GM11168 (cell line): Measurements from ENCODE around the gene MAP4K4.

Experiments
- in situ Hi-C: fragments of 300-500 bp; cut with MboI; formaldehyde crosslinking; loops from one replicate; pipeline ENCODE4 v1.12.0; 2022; ENCODE audit warnings: low sequenced_read_pairs; ENCODE audit not compliant: unreplicated experiment

MAP4K4 gene

DNA sequence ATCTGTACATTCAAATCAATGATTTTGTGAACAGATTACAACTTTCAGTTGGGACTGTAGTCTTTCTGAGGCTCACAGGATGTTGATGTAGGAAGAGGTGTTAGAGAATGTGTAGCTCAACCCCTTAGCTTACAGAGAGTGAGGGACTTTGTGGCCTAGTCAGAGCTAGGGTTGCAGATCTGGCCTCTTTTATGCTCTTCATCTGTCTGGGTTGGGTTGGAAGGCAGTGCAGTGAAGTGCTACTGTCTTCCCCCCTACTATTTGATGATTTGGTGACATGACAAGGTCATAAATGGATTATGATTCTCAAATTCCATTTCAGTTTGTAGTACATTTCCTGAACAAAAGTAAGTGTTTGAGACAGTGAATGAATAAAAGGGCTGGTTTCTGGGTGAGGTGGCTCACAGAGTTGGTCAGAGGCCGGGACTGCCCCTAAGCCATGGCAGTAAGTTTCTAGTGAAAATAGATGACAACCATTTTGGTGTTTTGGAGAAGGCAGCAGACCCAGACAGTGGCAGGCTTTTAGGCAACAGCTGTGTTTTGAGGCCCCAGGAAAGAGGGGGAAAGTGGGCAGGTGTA lies 21.6 kb downstream of the MAP4K4 start:
- in situ Hi-C loops = no loop called here

DNA sequence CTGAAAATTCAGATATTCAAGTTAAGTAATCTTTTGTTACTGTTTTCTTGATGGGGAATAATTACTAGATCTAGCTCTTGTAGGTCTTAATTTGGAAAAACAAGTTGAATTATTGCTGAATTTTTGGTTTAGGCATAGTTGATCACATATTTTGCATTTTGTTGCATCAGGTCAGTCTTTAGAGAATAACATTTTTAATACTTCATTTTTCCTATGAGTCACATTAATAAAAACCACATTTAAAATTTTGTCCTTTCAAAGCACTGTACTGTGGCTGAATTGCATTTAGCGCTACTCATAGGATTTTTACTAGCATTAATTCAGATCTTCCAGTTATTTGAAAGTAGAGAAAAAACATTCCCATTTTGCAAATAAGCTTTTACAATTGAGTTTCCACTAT lies 23.2 kb downstream of the MAP4K4 start:
- in situ Hi-C loops = no loop called here

- in situ Hi-C loops = no loop called here
Observed at GRCh38 chr2:101722864-101723263, 25.4 kb downstream of the MAP4K4 start.

GRCh38 chr2:101723371-101724124 lies 26.0 kb downstream of the MAP4K4 start:
- in situ Hi-C loops = no loop called here

DNA sequence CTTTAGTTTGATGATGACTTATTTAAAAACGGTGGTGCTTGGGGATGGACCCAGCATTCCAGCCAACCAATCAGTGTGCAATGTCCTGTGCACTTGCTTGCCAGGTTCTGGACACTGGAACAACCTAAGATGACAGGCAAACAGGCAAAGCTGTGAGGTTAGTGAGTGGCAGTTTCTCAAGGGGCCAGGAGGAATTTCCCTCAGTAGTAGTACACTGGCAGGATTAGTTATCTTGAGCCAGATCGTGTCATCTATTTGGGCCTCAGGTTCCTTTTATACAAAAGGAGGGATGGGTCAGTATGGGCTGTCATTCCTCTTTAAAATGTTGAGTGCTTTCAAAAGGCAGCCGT lies 26.6 kb downstream of the MAP4K4 start:
- in situ Hi-C loops = no loop called here

GRCh38 chr2:101725038-101725437 lies 27.5 kb downstream of the MAP4K4 start:
- in situ Hi-C loops = no loop called here

- in situ Hi-C loops = no loop called here
Observed at GRCh38 chr2:101725515-101726192, 28.1 kb downstream of the MAP4K4 start.

GRCh38 chr2:101728865-101729264 lies 31.4 kb downstream of the MAP4K4 start:
- in situ Hi-C loops = no loop called here

DNA sequence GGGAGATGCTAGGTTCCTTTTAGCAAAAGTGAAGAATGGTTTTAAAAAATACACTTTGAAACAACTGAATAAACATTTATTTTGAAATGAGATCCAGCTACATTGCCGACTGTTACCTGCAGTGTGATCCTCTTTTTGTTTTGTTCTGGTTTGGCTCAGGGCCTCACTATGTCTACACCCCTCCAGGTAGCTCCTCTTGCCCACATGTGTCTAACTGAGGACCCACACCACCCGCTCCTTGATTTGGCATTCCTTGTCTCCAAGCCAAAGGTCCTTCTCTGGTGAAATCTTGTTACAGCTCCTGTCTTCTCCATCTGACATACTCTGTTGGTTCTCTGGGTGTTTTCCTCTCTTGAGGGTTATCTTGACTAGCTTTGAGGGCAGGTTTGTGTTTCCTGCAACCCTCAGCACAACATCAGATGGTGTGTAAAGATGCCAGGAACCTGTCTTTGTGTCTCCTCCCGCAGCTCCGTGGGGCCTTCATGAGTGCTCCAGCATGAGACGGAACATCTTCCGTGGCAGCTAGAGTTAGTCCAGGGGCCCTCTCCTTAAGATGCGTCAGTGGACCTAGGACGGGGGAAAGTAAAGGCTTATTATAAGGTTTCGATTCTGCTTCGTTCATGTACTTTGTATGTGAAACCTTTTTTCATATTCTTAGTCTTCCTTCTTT lies 32.1 kb downstream of the MAP4K4 start:
- in situ Hi-C loops = no loop called here

DNA sequence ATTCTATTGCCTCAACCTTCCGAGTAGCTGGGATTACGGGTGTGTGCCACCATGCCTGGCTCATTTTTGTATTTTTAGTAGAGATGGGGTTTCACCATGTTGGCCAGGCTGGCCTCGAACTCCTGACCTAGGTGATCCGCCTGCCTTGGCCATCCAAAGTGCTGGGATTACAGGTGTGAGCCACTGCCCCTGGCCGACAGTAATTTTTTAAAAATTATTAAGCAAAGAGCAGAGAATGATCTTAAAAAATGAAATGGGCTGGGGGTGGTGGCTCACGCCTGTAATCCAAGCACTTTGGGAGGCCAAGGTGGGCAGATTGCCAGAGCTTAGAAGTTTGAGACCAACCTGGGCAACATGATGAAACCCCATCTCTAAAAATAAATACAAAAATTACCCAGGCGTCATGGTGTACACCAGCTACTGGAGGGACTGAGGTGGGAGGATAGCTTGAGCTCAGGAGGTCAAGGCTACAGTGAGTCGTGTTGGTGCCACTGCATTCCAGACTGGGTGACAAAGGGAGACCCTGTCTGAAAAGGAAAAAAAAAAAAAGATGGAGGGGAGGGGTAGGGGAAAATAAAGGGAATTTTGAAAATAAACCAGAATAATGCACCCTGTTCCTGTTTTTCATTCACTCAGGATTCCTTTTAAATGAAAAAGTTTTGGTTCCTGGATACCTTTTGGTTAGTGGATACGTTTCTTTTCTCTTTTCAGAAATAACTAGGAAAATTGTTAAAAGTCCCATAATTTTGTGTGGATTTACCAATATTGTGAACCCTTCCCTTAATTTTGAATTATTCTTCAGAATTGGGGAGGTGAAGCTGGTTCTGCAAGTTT lies 33.9 kb downstream of the MAP4K4 start:
- in situ Hi-C loops = no loop called here

GRCh38 chr2:101732199-101732598 lies 34.7 kb downstream of the MAP4K4 start:
- in situ Hi-C loops = no loop called here

DNA sequence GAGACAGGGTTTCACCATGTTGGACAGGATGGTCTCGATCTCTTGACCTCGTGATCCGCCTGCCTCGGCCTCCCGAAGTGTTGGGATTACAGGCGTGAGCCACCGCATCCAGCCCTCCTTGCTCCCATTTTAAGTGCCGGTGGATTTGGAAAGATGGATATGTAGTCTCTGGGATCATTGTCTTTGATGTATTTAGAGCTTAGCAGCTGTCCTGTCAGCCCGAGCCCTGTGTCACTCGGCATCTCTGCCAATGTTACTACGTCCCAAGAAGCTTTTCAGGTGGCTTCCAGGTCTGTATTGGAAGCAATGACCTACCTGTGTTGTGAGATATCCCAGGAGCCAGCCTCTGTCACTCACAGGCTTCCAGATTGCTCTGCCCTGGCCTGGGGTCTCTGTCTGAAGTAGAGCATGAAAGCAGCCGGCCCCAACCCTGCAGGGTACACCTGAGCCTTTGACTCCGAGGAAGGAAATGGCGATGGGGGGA lies 35.3 kb downstream of the MAP4K4 start:
- in situ Hi-C loops = no loop called here

DNA sequence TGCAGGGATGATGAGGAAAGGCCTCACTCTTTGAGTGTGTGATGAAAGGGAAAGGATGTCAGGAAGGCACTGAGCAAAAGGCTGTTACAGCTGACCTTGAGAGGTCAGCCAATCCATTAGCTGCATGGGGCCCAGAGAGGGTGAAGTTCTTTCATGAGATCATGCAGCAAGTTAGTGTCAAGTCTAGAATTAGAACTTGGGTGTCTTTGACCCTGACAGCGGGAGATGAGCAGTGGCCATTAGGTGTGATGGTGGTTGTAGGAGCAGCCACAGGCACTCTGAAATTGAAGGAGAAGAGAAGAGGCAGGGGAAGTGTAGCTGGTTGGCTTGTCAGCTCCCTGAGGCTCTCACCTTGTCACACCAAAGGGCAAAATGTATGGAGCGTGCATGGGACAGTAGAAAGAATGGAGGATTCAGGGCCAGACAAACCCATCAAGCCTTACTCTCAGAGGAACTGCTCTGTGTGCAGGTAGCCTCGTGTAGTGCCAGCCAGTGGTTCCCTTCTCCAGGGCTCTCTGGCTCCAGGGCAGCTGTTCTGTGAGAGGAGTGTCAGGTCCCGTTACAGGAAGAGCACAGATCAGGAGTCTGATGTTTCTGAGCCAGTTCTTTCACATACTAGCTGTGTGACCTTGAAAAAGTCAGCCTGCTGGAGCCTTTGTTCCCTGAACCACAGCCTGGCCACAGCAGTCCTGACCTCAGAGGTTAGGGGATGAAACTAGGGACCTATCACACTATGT lies 35.9 kb downstream of the MAP4K4 start:
- in situ Hi-C loops = no loop called here

DNA sequence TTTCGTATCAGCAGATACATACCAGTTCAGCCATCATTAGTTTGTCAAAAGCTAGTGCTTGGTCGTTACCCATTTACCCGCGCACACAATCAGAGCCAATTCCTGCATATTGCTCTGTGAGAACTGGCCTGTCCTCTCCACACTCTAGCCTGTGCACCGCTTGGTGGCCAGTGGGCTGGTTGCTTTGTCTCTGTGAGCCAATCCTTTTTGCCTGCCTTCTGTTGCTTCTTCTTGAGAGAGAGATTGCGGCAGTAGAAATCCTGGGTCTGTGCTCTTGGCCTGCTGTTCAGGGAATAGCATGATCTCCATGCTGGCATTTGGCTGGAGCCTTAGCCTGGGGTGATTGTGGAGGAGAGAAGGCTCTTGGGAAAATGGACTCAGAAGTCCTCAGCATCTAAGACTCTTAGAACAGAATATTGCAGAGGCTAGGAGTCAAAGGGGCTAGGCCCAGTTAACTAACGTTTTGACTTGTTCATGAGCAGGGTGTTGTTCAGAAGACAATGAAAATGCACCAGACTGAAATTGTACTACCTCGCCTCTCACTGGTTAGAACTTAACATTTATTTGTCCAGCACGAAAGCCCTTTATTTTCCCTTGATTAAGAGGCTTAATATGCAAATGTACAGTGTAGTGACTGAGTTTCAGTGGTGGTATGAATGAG lies 37.1 kb downstream of the MAP4K4 start:
- in situ Hi-C loops = no loop called here

DNA sequence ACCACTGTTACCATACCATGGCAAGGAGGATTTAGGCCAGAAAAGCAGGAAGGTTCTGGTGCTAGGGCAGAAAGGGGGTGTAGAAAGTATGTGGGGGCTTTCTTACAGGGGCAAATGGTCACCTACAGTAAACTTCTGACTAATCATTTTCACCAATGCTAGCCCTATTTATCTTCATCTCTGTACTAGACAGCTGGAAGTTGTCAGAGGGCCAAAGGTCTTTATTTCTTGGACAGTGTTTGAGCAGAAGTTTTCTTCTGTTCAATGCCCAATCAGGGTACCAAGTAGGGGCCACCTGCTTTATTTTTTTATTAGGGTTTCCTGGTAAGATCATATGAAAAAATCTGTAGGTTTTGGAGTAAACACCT lies 37.6 kb downstream of the MAP4K4 start:
- in situ Hi-C loops = no loop called here

DNA sequence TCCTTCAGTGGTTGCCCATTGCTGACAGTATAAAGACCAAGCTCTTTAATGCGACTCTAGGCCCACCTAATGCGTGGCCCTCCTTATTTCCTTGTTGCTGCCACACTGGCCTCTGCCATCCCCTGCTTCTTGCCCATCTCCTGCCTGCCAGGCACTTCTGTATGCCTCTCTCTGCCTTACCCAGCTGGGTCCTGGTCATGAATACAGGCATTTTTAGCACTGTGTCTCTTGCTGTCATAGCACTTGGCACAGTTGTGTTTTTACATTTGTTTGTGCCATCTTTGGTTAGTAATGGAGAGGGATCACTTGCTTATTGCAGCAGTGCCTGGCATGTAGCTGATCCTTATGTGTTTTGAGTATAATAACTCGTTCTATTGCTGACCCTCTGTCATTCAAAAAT lies 38.7 kb downstream of the MAP4K4 start:
- in situ Hi-C loops = no loop called here

DNA sequence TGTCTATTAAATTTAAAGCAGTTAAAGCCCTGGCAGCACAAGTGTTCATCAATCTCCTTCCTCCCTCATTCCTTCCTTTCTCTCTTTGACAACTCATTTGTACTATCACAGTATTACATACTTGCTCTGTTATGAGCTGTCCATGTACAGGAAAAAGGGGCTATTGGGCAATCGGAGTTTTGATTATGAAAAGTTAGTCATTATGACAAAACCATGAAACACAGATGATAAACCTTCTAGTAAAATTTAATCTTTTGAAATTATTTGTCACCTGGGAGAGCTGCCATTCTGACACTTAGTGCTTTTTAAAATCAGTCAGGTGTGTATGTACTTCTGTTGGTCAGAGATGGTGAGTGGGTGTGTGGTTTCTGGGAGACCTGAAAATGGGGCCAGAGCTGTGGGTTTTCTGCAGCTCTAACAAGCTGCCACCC lies 39.4 kb downstream of the MAP4K4 start:
- in situ Hi-C loops = no loop called here

DNA sequence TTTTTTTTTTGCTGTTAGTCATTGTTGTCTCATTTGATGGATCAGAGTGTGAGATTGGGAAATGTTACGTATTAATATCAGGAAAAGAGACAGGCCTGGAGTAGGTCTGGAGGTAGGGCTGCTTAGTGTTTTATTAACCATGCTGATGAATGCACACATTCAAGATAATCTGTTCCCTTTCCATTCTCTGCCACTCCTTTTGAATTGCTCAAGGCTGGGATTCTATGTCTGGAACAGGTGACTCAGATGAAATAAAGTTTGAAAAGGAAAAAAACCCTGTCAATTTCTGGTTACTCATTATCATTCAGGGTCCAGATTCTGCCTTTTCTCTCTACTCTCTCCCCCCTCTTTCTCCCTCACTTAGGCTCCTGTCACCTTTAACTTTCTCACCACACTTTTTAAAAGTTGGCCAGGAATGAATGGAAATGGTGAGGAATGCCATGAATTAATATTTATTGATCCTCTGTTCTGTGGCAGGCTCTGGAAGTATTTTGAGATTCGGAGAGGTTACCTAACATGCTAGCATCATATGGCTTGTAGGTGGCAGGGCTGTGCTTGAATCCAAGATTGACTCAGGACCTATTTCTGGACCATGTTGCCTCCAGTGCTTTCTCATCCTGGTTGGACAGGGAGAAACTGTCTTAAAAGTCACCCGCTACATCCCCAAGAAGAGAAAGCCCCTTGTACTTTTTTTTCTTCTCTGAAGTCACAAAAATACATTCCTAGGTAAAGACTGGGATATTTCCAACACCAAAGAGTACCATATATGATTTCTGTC lies 40.2 kb downstream of the MAP4K4 start:
- in situ Hi-C loops = no loop called here
